Ovary (tissue), 9 donors: ENCODE measurements around the gene BID. TPM values are rescaled to one million over a fixed set of nuclear protein-coding genes. Genes with fewer than 3 reads are reported as not detected.

Experiments
- DNase-seq, 5 donors: peaks; one replicate each; pipeline ENCODE4 v3.0.0-alpha.2; 2019 to 2020
- H3K27ac ChIP-seq, 2 donors: fragments of 200-600 bp; one replicate each; pipeline versions ENCODE4 v1.5.1 to v1.8.0; 2019 to 2022
- H3K27me3 ChIP-seq: fragments of 200-600 bp; one replicate; pipeline ENCODE4 v1.8.0; 2022
- H3K36me3 ChIP-seq: fragments of 200-600 bp; sonication (generic); one replicate; pipeline ENCODE4 v1.5.1; 2019
- H3K4me1 ChIP-seq: one replicate; pipeline ENCODE4 v1.8.1; 2013; ENCODE audit warnings: mild to moderate bottlenecking, moderate library complexity; ENCODE audit not compliant: insufficient read depth
- H3K4me3 ChIP-seq: fragments of 200-600 bp; sonication (generic); one replicate; pipeline ENCODE4 v1.5.1; 2017
- H3K9me3 ChIP-seq, 2 donors: fragments of 200-600 bp in 1 of 2; sonication (generic) in 1 of 2; one replicate each; pipeline versions ENCODE4 v1.5.1 to v1.8.1; 2013 to 2019; ENCODE audit warnings: mild to moderate bottlenecking in 1 of 2, moderate library complexity in 1 of 2
- EP300 ChIP-seq: sonication (generic); formaldehyde crosslinking; IDR thresholded peaks from one replicate; pipeline ENCODE4 v1.6.1; 2017; ENCODE audit warnings: antibody characterized with exemption
- POLR2A ChIP-seq: fragments of 450-650 bp; IDR thresholded peaks from one replicate; pipeline ENCODE4 v1.6.1; 2017; ENCODE audit warnings: antibody characterized with exemption, mild to moderate bottlenecking, moderate library complexity
- WGBS, 3 donors: extraction: QIAGEN DNeasy Blood & Tissue Kit in 1 of 3; methylation state at CpG; one replicate each; pipeline versions ENCODE4 v1.1.5 to v1.1.7; 2013 to 2017; 5-methylcytosine and 5-hydroxymethylcytosine counted together
- intact Hi-C, 4 donors: fragments of 100-400 bp; cut with DNase I; formaldehyde crosslinking; loops; one replicate each; pipeline versions ENCODE4 v1.11.0 to v1.15.1; 2022 to 2023
- polyA plus RNA-seq, 2 donors: library from polyadenylated mRNA; stranded (reverse); fragments of 200-250 nt in 1 of 2; fragments of 350-450 nt in 1 of 2; fragmentation: Illumina TruSeq in 1 of 2; extraction: RNeasy Lipid Tissue Mini Kit (QIAGEN cat#74804) in 1 of 2; gene quantifications; one replicate each; pipeline ENCODE4 v1.2.3, GENCODE V29; 2013 to 2014
- total RNA-seq, 7 donors: library from RNA; depleted of rRNA in 2 of 7; stranded (reverse); fragments of >200 nt in 2 of 7; fragmentation: NEBNext Ultra II Directional in 3 of 7; extraction: Animal tissue kit (Norgen Biotek cat#: 25700) in 3 of 7; gene quantifications; one replicate each; pipeline versions ENCODE4 v1.1.0 to v1.2.4, GENCODE V29; 2016 to 2023
- TF ChIP-seq, protein P1 (sequence below), 3 donors: fragments of 450-650 bp in 2 of 3; fragments of 200-600 bp in 1 of 3; IDR thresholded peaks; one replicate each; pipeline versions ENCODE4 v1.5.1 to v1.8.0; 2016 to 2022; ENCODE audit warnings: antibody characterized with exemption in 3 of 3, mild to moderate bottlenecking in 1 of 3
- donor health status: DM: no; HTN: no; CAD: no; lungs with moderate emphysema.
- donor health status: DM: no; HTN: no; CAD: no.
- donor health status: Bipolar disorder and iron deficiency.
- donor health status: DM: yes; HTN: yes; CAD: no.
- donor health status: DM: no; HTN: no; CAD: no.
- donor health status: DM: yes; HTN: yes; CAD: no.

Gene BID
- total and polyA plus RNA-seq, 9 donors = 3.2 to 13.8 (median 6.1) TPM

DNA sequence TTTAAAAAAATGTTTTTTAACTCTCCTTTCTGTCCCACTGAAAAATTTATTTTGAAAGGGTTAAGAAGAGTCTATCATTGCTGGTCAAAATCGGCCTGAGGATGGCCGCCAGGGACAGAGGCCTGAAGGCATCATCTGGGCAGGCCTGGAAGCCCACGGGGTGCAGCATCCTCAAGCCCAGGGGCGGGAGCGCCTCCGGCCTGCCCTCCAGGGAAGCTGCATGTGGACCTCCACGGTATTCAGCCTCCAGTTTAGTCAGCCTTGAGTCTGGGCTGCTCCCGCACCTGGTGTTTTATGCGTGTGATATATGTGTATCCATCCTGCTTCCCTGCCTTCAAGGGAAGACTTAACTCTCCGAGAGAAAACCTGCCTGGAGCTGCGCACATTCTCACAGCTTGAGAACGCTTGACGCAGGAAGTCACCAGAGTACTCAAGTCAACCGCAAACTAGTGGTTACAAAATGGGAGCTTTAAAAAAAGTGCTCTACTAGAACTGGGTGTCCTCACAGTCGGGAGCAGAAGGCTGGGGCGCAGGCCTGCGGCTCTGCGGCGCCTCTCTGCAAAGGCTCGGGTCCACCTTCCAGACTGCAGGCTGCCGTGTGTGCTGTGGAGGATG, 13.6 kb upstream of the BID start:
- H3K4me3 ChIP-seq = no peak overlapping the region
- no peaks in the 10 kb centered on the region for H3K36me3 ChIP-seq
- no peak for TF ChIP-seq POLR2A
- TF ChIP-seq EP300 = no peak
- TF ChIP-seq, protein P1, sequence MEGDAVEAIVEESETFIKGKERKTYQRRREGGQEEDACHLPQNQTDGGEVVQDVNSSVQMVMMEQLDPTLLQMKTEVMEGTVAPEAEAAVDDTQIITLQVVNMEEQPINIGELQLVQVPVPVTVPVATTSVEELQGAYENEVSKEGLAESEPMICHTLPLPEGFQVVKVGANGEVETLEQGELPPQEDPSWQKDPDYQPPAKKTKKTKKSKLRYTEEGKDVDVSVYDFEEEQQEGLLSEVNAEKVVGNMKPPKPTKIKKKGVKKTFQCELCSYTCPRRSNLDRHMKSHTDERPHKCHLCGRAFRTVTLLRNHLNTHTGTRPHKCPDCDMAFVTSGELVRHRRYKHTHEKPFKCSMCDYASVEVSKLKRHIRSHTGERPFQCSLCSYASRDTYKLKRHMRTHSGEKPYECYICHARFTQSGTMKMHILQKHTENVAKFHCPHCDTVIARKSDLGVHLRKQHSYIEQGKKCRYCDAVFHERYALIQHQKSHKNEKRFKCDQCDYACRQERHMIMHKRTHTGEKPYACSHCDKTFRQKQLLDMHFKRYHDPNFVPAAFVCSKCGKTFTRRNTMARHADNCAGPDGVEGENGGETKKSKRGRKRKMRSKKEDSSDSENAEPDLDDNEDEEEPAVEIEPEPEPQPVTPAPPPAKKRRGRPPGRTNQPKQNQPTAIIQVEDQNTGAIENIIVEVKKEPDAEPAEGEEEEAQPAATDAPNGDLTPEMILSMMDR (IDR thresholded peaks at IDR 0.05) = no peak

DNA sequence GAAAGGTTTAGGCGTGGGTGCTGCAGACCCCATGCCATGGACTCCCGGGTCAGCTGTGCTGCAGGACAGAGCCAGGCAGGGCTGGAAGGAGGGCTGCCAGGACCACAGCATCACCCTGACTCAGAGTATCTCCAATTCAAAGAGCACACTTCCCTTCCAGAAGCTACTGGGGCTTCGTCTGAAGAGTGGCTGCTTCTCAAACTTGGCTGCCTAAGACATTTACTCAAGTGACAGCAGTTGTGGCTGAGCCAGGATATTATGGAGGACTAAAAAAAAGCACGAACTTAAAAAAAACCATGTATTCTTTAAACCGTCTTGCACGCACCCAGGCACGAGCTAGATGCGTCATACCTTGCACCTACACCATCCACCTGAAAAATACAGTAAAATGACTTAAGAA, 13.0 kb upstream of the BID start:
- DNase-seq = no peak
- Histone ChIP-seq H3K4me3 (no peak overlapping the region), H3K27me3 (no peaks in the 10 kb centered on the region), H3K36me3 (no peaks in the 10 kb centered on the region), H3K9me3 (no peaks in the 10 kb centered on the region), H3K4me1 (peaks cover 2% of the 10 kb centered on the region), H3K27ac (no peak overlapping the region)
- WGBS, 3 donors = 74 to 77% (median 77%) methylated on average over 8 of the region's 8 CpGs
- no peak for TF ChIP-seq POLR2A
- TF ChIP-seq, protein P1 (IDR thresholded peaks at IDR 0.05) = no peak
- no peak for TF ChIP-seq EP300
- intact Hi-C loops = no loop called here

More for the DNA sequence above, 13.6 kb upstream of the BID start:
- no peak for DNase-seq
- H3K9me3 ChIP-seq = no peaks in the 10 kb centered on the region
- H3K27ac ChIP-seq = no peak overlapping the region
- intact Hi-C loops = no loop called here
- H3K4me1 ChIP-seq = peaks cover 2% of the 10 kb centered on the region
- WGBS, 3 donors = 86 to 88% (median 87%) methylated on average over 21 of the region's 21 CpGs
- no peaks in the 10 kb centered on the region for H3K27me3 ChIP-seq

DNA sequence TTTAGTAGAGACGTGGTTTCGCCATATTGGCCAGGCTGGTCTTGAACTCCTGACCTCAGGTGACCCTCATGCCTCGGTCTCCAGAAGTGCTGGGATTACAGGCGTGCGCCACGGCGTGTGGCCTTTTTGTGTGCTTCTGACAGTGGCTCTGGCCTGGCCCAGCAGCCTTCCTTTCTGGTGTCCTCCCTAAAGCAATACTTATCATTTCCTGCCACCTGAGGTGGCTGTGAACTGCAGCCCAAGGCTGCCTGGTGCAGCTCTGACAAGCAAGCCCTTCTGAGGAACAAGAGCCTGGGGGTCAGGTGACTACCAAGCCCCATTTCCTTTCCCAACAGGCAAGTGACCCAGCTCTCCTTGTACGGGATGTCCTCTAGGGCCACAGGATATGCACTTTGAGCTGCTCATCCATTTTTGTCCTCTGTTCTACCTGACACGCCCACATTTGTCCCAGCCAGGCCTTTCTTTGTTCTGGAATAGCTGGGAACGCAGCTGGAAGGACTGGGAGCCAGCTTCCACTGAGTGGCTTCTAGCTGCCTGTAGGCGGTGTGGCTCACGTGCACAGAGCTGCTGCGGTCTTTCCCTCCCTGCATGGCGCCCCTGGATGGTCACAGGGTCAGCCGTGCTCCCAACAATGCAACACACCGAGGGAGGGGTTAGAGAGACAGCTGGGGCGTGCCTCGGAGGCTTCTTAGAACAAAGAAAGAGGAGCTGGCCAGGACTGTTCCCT, 12.3 kb upstream of the BID start:
- no peak for DNase-seq
- Histone ChIP-seq H3K27ac (no peak overlapping the region), H3K36me3 (no peaks in the 10 kb centered on the region), H3K4me1 (peaks cover 4% of the 10 kb centered on the region), H3K9me3 (no peaks in the 10 kb centered on the region), H3K4me3 (no peak overlapping the region), H3K27me3 (no peaks in the 10 kb centered on the region)
- WGBS, 3 donors = 67 to 74% (median 71%) methylated on average over 18 of the region's 18 CpGs
- TF ChIP-seq EP300 (no peak), POLR2A (no peak)
- TF ChIP-seq, protein P1 (IDR thresholded peaks at IDR 0.05) = no peak
- intact Hi-C loops = no loop called here

DNA sequence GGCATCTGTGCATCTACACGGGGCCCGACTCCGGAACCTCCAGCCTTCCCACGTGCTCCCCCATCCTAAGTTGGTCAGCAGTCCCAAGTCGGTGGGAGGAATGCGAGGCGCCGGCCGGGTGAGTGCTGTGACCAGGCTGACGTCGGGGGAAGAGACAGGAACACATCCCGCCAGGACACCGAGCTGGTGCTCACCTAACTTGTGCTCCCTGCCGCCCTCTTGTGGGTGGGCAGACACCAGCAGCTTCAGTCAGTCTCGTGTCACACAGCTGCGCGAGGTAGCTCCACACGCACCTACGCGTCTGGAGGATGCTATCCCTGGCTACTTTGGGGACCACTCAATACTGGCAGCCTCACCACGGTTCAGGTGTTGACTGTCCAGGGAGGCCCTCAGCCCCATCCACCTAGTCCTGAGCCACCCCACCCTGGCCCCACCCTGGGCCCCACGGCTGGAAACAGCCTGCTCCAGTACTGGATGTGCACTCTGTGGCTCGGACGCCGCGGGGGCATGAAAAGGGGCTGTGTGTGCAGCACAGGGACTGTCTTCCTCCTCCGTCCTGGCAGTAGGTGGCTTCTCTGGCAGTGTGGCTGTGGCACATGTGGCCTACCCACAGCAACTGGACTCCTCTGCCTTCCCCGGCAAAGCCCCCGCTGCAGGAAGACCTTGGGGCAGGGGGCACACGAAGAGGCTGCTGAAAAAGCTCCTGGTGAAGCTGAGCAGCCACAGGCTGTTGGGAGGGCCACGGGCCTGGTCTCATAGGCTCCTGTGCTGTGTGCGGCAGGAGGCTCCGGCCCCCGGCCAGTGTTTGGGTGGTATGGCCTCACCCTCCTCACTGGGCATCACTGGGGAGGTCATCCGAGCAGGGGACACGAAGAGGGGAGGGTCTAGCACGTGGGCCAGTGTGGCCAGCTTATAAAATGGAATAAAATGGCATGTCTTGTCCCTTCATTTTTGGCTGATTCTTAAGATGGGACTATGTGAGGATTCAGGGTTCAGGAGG, 11.2 kb upstream of the BID start:
- Histone ChIP-seq H3K4me3 (no peak overlapping the region), H3K4me1 (peaks cover 9% of the 10 kb centered on the region), H3K27ac (no peak overlapping the region), H3K9me3 (no peaks in the 10 kb centered on the region), H3K27me3 (no peaks in the 10 kb centered on the region), H3K36me3 (no peaks in the 10 kb centered on the region)
- DNase-seq = peak in 2 of 5 donors; percentile 39 to 60
- TF ChIP-seq, protein P1 (IDR thresholded peaks at IDR 0.05) = no peak
- TF ChIP-seq EP300 = no peak
- no peak for TF ChIP-seq POLR2A
- intact Hi-C loops = no loop called here
- WGBS, 3 donors = 64 to 67% (median 67%) methylated on average over 34 to 37 of the region's 37 CpGs
